GM21360 (cell line): ENCODE data around the gene SLC23A3.
"Not testable (repeated sequence)": the region's sequence is repeated elsewhere in the genome, so short reads cannot be mapped to it uniquely, and the experiment has no call there.

ENCODE experiments used
- ATAC-seq: cut with Tn5 transposase; IDR thresholded peaks from one replicate; pipeline ENCODE4 v1.9.1; 2021; ENCODE audit warnings: mild to moderate bottlenecking, moderate library complexity; ENCODE audit not compliant: unreplicated experiment

SLC23A3 gene

GRCh38 chr2:219205165-219205538 is 35.3 kb upstream of the SLC23A3 start:
- no peak for ATAC-seq

- ATAC-seq, result no peak
Observed at GRCh38 chr2:219204425-219205164, 34.8 kb upstream of the SLC23A3 start.

- ATAC-seq, result not testable (repeated sequence)
Observed at GRCh38 chr2:219201331-219201730, 31.5 kb upstream of the SLC23A3 start.

GRCh38 chr2:219200502-219201326 is 30.9 kb upstream of the SLC23A3 start:
- ATAC-seq, result not testable (repeated sequence)

- ATAC-seq, result no peak
Observed at GRCh38 chr2:219199470-219200211, 29.8 kb upstream of the SLC23A3 start.

GRCh38 chr2:219198974-219199373 is 29.1 kb upstream of the SLC23A3 start:
- no peak for ATAC-seq

GRCh38 chr2:219197388-219197787 is 27.6 kb upstream of the SLC23A3 start:
- no peak for ATAC-seq

GRCh38 chr2:219186754-219187456 is 17.1 kb upstream of the SLC23A3 start:
- ATAC-seq, result no peak

GRCh38 chr2:219184121-219184520 is 14.3 kb upstream of the SLC23A3 start:
- ATAC-seq, result no peak

- no peak for ATAC-seq
Observed at GRCh38 chr2:219183151-219183772, 13.4 kb upstream of the SLC23A3 start.

- no peak for ATAC-seq
Observed at GRCh38 chr2:219182331-219183150, 12.7 kb upstream of the SLC23A3 start.

GRCh38 chr2:219181531-219181930 is 11.7 kb upstream of the SLC23A3 start:
- ATAC-seq, result no peak

- ATAC-seq, result no peak
Observed at GRCh38 chr2:219180961-219181360, 11.1 kb upstream of the SLC23A3 start.

GRCh38 chr2:219179601-219180465 is 10.0 kb upstream of the SLC23A3 start:
- ATAC-seq, result no peak

GRCh38 chr2:219178377-219179175 is 8.7 kb upstream of the SLC23A3 start:
- ATAC-seq, result peak; percentile 21

GRCh38 chr2:219177552-219178376 is 7.9 kb upstream of the SLC23A3 start, which contains the start of gene RETREG2:
TSS of gene RETREG2 (plus strand) at chr2:219178275. CDS start at chr2:219178353, 78 bp downstream.
- ATAC-seq, result peak; percentile 36
